ENCODE results near the gene RRBP1. TPM values are rescaled to one million over a fixed set of nuclear protein-coding genes. Genes with fewer than 3 reads are reported as not detected.

Gene RRBP1
- total RNA-seq, 1 experiment from 2014 or later: 3.7 TPM

DNA sequence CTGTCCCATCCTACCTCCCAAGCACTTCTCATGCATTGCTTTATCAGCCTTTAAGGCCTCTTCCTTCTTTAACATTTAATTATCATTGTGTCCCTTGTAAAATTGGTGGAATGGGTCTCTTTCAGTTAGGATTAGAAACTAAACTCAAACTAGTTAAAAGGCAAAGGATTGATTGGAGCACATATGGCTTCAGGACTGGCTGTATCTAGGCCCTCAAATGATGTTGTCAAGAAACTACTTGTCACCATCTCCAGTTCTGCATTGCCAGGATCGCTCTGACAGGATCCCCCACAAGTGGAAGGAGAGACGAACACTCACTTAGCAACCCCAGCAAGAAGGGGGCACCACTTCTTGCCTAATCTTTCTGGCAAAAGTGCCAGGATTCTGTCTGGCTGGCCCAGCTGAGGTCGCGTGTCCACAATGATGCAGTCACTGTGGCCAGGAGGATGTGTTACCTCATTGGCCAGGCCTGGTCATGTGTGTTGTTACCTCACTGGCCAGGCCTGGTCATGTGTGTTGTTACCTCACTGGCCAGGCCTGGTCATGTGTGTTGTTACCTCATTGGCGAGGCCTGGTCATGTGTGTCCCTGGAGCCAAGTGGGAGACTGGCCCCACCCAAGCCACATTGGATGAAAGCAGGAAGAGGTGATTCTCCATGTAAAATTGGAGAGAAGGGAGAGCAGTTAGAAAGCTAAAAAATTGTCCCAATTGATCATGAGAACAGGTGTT lies 22.7 kb upstream of the RRBP1 start:
- Histone ChIP-seq H3K4me2 (ENCODE audit: low read depth, low read length, poor library complexity, severe bottlenecking) (no peak overlapping the region), H3K9ac (ENCODE audit: low read length) (no peak overlapping the region), H2AFZ (ENCODE audit: low read length) (no peak overlapping the region), H3K27me3 (ENCODE audit: low read length) (no peaks in the 10 kb centered on the region), H3K27ac (ENCODE audit: low read length) (no peak overlapping the region), H3K9me3 (ENCODE audit: low read length) (no peaks in the 10 kb centered on the region), H3K4me3 (ENCODE audit: low read length) (no peak overlapping the region), H3K36me3 (ENCODE audit: insufficient read depth, low read length) (no peaks in the 10 kb centered on the region), H4K20me1 (ENCODE audit: insufficient read depth, low read depth, low read length) (no peaks in the 10 kb centered on the region), H3K79me2 (ENCODE audit: low read length) (no peaks in the 10 kb centered on the region), H3K4me1 (ENCODE audit: low read length) (no peaks in the 10 kb centered on the region), H3K9me2 (replicated peaks; ENCODE audit: insufficient read depth, low read length) (no peaks in the 10 kb centered on the region)
- no peak for DNase-seq

DNA sequence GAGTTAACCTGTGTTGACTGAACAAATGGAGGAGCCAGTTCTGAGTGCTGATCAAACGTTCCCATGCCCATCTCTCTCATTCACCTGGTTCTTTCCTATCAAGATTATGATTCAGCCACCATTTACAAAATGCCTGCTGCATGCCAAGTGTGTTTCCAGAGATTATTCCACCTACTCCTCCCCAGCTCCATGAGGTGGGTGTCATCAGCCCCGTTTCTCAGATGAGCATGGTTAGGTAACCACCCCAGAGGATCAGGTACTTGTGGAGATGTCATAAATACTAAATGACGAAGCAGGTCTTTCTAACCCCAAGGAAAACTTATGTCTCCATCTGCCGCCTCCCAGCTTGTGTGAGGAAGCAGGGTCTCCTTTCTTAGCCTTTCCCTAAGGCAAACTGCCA lies 19.8 kb upstream of the RRBP1 start:
- H3K9ac ChIP-seq (ENCODE audit: low read length): no peak overlapping the region
- no peaks in the 10 kb centered on the region for H4K20me1 ChIP-seq (ENCODE audit: insufficient read depth, low read depth, low read length)
- no peaks in the 10 kb centered on the region for H3K4me1 ChIP-seq (ENCODE audit: low read length)
- no peaks in the 10 kb centered on the region for H3K27me3 ChIP-seq (ENCODE audit: low read length)
- H3K36me3 ChIP-seq (ENCODE audit: insufficient read depth, low read length): no peaks in the 10 kb centered on the region
- H3K79me2 ChIP-seq (ENCODE audit: low read length): no peaks in the 10 kb centered on the region
- H3K9me3 ChIP-seq (ENCODE audit: low read length): no peaks in the 10 kb centered on the region
- H2AFZ ChIP-seq (ENCODE audit: low read length): no peak overlapping the region
- no peak for DNase-seq
- no peaks in the 10 kb centered on the region for H3K9me2 ChIP-seq (replicated peaks; ENCODE audit: insufficient read depth, low read length)
- no peak overlapping the region for H3K4me3 ChIP-seq (ENCODE audit: low read length)
- H3K27ac ChIP-seq (ENCODE audit: low read length): no peak overlapping the region
- no peak overlapping the region for H3K4me2 ChIP-seq (ENCODE audit: low read depth, low read length, poor library complexity, severe bottlenecking)

DNA sequence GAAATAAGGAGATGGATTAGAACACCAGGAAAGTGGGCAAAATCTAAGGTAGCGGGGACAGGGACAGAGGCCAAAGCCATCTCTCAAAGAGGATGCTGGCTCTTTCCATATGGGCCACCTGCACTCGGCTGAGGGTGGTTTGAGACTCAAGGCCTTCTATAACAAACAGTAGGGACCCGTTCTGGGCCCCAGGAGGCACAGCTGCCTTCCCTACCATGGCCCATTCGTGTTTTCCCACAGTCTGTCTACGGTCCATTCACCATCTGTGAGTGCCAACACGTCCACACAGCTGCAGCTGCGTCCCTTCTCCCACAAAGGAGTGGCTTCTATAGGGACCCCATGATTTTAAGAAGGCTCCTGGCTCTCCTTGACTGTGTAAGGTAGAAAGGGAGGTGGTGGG lies 18.6 kb upstream of the RRBP1 start:
- H3K9me2 ChIP-seq (replicated peaks; ENCODE audit: insufficient read depth, low read length): no peaks in the 10 kb centered on the region
- no peaks in the 10 kb centered on the region for H4K20me1 ChIP-seq (ENCODE audit: insufficient read depth, low read depth, low read length)
- no peaks in the 10 kb centered on the region for H3K4me1 ChIP-seq (ENCODE audit: low read length)
- H3K9ac ChIP-seq (ENCODE audit: low read length): no peak overlapping the region
- DNase-seq: no peak
- no peak overlapping the region for H3K4me2 ChIP-seq (ENCODE audit: low read depth, low read length, poor library complexity, severe bottlenecking)
- H3K9me3 ChIP-seq (ENCODE audit: low read length): no peaks in the 10 kb centered on the region; the same call in 1 of the 2 replicates
- no peaks in the 10 kb centered on the region for H3K27me3 ChIP-seq (ENCODE audit: low read length)
- no peaks in the 10 kb centered on the region for H3K79me2 ChIP-seq (ENCODE audit: low read length)
- H3K36me3 ChIP-seq (ENCODE audit: insufficient read depth, low read length): no peaks in the 10 kb centered on the region
- H2AFZ ChIP-seq (ENCODE audit: low read length): no peak overlapping the region
- no peak overlapping the region for H3K27ac ChIP-seq (ENCODE audit: low read length)
- H3K4me3 ChIP-seq (ENCODE audit: low read length): no peak overlapping the region

GRCh38 chr20:17699931-17700351 lies 17.9 kb upstream of the RRBP1 start, which contains the start of gene BANF2:
Gene BANF2 (plus strand): TSS chr20:17699966. CDS start chr20:17725026, 25,060 bp downstream.
- Histone ChIP-seq H2AFZ (ENCODE audit: low read length) (no peak within 1 kb of the TSS), H3K4me2 (ENCODE audit: low read depth, low read length, poor library complexity, severe bottlenecking) (no peak within 1 kb of the TSS), H3K9ac (ENCODE audit: low read length) (no peak within 1 kb of the TSS), H3K4me1 (ENCODE audit: low read length) (no peaks in the 10 kb centered on the region), H3K4me3 (ENCODE audit: low read length) (no peak within 1 kb of the TSS), H3K36me3 (ENCODE audit: insufficient read depth, low read length) (no peaks in the 10 kb centered on the region), H3K27me3 (ENCODE audit: low read length) (no peaks in the 10 kb centered on the region), H3K27ac (ENCODE audit: low read length) (no peak within 1 kb of the TSS), H4K20me1 (ENCODE audit: insufficient read depth, low read depth, low read length) (no peaks in the 10 kb centered on the region), H3K9me2 (replicated peaks; ENCODE audit: insufficient read depth, low read length) (no peaks in the 10 kb centered on the region), H3K79me2 (ENCODE audit: low read length) (no peaks in the 10 kb centered on the region), H3K9me3 (ENCODE audit: low read length) (no peaks in the 10 kb centered on the region; the same call in 1 of the 2 replicates)
- DNase-seq: no peak

GRCh38 chr20:17698384-17698783 lies 16.3 kb upstream of the RRBP1 start:
- no peak overlapping the region for H3K27ac ChIP-seq (ENCODE audit: low read length)
- H3K4me2 ChIP-seq (ENCODE audit: low read depth, low read length, poor library complexity, severe bottlenecking): no peak overlapping the region
- H4K20me1 ChIP-seq (ENCODE audit: insufficient read depth, low read depth, low read length): no peaks in the 10 kb centered on the region
- H3K4me3 ChIP-seq (ENCODE audit: low read length): no peak overlapping the region
- no peaks in the 10 kb centered on the region for H3K4me1 ChIP-seq (ENCODE audit: low read length)
- no peaks in the 10 kb centered on the region for H3K79me2 ChIP-seq (ENCODE audit: low read length)
- H3K9me2 ChIP-seq (replicated peaks; ENCODE audit: insufficient read depth, low read length): no peaks in the 10 kb centered on the region
- no peak overlapping the region for H2AFZ ChIP-seq (ENCODE audit: low read length)
- no peak overlapping the region for H3K9ac ChIP-seq (ENCODE audit: low read length)
- DNase-seq: no peak
- no peaks in the 10 kb centered on the region for H3K27me3 ChIP-seq (ENCODE audit: low read length)
- no peaks in the 10 kb centered on the region; the same call in 1 of the 2 replicates for H3K9me3 ChIP-seq (ENCODE audit: low read length)
- no peaks in the 10 kb centered on the region for H3K36me3 ChIP-seq (ENCODE audit: insufficient read depth, low read length)

- Histone ChIP-seq H3K9me3 (ENCODE audit: low read length) (no peaks in the 10 kb centered on the region; the same call in 1 of the 2 replicates), H3K9me2 (replicated peaks; ENCODE audit: insufficient read depth, low read length) (no peaks in the 10 kb centered on the region), H3K79me2 (ENCODE audit: low read length) (no peaks in the 10 kb centered on the region), H3K4me1 (ENCODE audit: low read length) (no peaks in the 10 kb centered on the region), H2AFZ (ENCODE audit: low read length) (no peak overlapping the region), H3K36me3 (ENCODE audit: insufficient read depth, low read length) (no peaks in the 10 kb centered on the region), H3K27me3 (ENCODE audit: low read length) (no peaks in the 10 kb centered on the region), H3K27ac (ENCODE audit: low read length) (no peak overlapping the region), H3K4me3 (ENCODE audit: low read length) (no peak overlapping the region), H3K9ac (ENCODE audit: low read length) (no peak overlapping the region), H4K20me1 (ENCODE audit: insufficient read depth, low read depth, low read length) (no peaks in the 10 kb centered on the region), H3K4me2 (ENCODE audit: low read depth, low read length, poor library complexity, severe bottlenecking) (no peak overlapping the region)
- DNase-seq: no peak
Measured at GRCh38 chr20:17697171-17697570, 15.1 kb upstream of the RRBP1 start.

GRCh38 chr20:17696287-17696686 lies 14.2 kb upstream of the RRBP1 start:
- Histone ChIP-seq H3K27ac (ENCODE audit: low read length) (no peak overlapping the region), H4K20me1 (ENCODE audit: insufficient read depth, low read depth, low read length) (no peaks in the 10 kb centered on the region), H3K9me3 (ENCODE audit: low read length) (no peaks in the 10 kb centered on the region; the same call in 1 of the 2 replicates), H3K4me3 (ENCODE audit: low read length) (no peak overlapping the region), H3K27me3 (ENCODE audit: low read length) (no peaks in the 10 kb centered on the region), H3K79me2 (ENCODE audit: low read length) (no peaks in the 10 kb centered on the region), H3K9me2 (replicated peaks; ENCODE audit: insufficient read depth, low read length) (no peaks in the 10 kb centered on the region), H3K4me2 (ENCODE audit: low read depth, low read length, poor library complexity, severe bottlenecking) (no peak overlapping the region), H3K4me1 (ENCODE audit: low read length) (no peaks in the 10 kb centered on the region), H3K36me3 (ENCODE audit: insufficient read depth, low read length) (no peaks in the 10 kb centered on the region), H2AFZ (ENCODE audit: low read length) (no peak overlapping the region), H3K9ac (ENCODE audit: low read length) (no peak overlapping the region)
- DNase-seq: no peak

- no peaks in the 10 kb centered on the region for H3K4me1 ChIP-seq (ENCODE audit: low read length)
- H3K4me3 ChIP-seq (ENCODE audit: low read length): no peak overlapping the region
- H3K79me2 ChIP-seq (ENCODE audit: low read length): no peaks in the 10 kb centered on the region
- H3K27me3 ChIP-seq (ENCODE audit: low read length): no peaks in the 10 kb centered on the region
- H3K27ac ChIP-seq (ENCODE audit: low read length): no peak overlapping the region
- no peak overlapping the region for H3K4me2 ChIP-seq (ENCODE audit: low read depth, low read length, poor library complexity, severe bottlenecking)
- no peaks in the 10 kb centered on the region for H4K20me1 ChIP-seq (ENCODE audit: insufficient read depth, low read depth, low read length)
- H2AFZ ChIP-seq (ENCODE audit: low read length): no peak overlapping the region
- H3K36me3 ChIP-seq (ENCODE audit: insufficient read depth, low read length): no peaks in the 10 kb centered on the region
- no peaks in the 10 kb centered on the region; the same call in 1 of the 2 replicates for H3K9me3 ChIP-seq (ENCODE audit: low read length)
- H3K9me2 ChIP-seq (replicated peaks; ENCODE audit: insufficient read depth, low read length): no peaks in the 10 kb centered on the region
- DNase-seq: no peak
- H3K9ac ChIP-seq (ENCODE audit: low read length): no peak overlapping the region
Measured at GRCh38 chr20:17694767-17695166, 12.7 kb upstream of the RRBP1 start.

Measured in Karpas-422 (cell line).